ENCODE measurements around the gene HSD17B14. TPM values are rescaled to one million over a fixed set of nuclear protein-coding genes. Genes with fewer than 3 reads are reported as not detected.
"Not testable (repeated sequence)": the region's sequence is repeated elsewhere in the genome, so short reads cannot be mapped to it uniquely, and the experiment has no call there.

Gene HSD17B14
- total RNA-seq, 2 experiments from 2014 or later: 0.27 to 0.77 TPM

- CTCF ChIA-PET: interaction anchor here (0.8 to 4.0 kb wide), 5 partner anchors 13 to 120 kb away, joined by 3 to 16 read pairs (median 4); partner anchors contain the start of genes GYS1, RUVBL2 and TULP2
- peak; percentile 90 for DNase-seq
- Mint-ChIP-seq H3K27me3 (peaks cover 4% of the 10 kb centered on the region), H3K36me3 (ENCODE audit: low read depth) (peaks cover 41% of the 10 kb centered on the region), H3K9me3 (no peaks in the 10 kb centered on the region), H3K4me1 (peaks cover 50% of the 10 kb centered on the region), H3K27ac (peak overlapping the region; percentile 98), H3K4me3 (peak overlapping the region; percentile 98)
- POLR2A ChIA-PET: no interaction called here
Measured at GRCh38 chr19:48872884-48873475, 36.7 kb upstream of the HSD17B14 start.

DNA sequence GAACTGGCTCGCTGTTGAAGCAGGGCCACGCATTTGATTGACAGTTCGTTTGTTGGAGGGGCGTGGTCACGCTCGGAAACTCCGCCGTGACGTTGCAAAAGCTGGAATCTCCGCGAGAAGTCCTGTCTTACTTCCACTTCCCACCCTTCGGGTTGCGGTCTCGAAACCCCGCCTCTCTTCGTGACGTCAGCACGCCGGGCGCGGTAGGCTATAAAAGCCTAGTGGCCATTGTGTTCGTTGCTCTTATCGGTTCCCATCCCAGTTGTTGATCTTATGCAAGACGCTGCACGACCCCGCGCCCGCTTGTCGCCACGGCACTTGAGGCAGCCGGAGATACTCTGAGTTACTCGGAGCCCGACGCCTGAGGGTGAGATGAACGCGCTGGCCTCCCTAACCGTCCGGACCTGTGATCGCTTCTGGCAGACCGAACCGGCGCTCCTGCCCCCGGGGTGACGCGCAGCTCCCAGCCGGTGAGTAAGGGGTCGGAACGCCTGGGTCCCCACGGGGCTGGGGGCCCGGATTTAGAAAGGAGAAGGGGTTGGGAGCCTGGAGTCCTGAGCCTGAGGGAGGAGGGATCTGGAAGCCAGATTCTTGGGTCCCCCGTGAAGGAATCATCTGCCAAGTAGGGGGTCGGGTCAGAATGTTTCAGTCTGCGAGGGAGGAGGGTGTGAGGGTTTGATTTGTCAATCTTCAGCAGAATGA is 36.0 kb upstream of the HSD17B14 start, which contains the start of gene PPP1R15A:
PPP1R15A (plus strand) TSS at position 240 of the 702 bp plus-strand sequence. CDS start 813 bp downstream, outside the sequence.
- ChIA-PET POLR2A (interaction anchor here (0.7 to 1.0 kb wide), 3 partner anchors 12 to 121 kb away, joined by 3 to 4 read pairs (median 3); partner anchors contain the start of gene RUVBL2), CTCF (interaction anchor here (0.7 to 4.0 kb wide), 5 partner anchors 14 to 481 kb away, joined by 3 to 16 read pairs (median 4); partner anchors contain the start of genes GYS1, KDELR1, NUCB1 and RUVBL2)
- H3K9me3 Mint-ChIP-seq: no peaks in the 10 kb centered on the region
- peaks cover 5% of the 10 kb centered on the region for H3K27me3 Mint-ChIP-seq
- peaks cover 47% of the 10 kb centered on the region for H3K4me1 Mint-ChIP-seq
- peak; percentile 97 for DNase-seq
- peak within 1 kb of the TSS; percentile 98 for H3K4me3 Mint-ChIP-seq
- H3K27ac Mint-ChIP-seq: peak within 1 kb of the TSS; percentile 98
- H3K36me3 Mint-ChIP-seq (ENCODE audit: low read depth): peaks cover 34% of the 10 kb centered on the region

DNA sequence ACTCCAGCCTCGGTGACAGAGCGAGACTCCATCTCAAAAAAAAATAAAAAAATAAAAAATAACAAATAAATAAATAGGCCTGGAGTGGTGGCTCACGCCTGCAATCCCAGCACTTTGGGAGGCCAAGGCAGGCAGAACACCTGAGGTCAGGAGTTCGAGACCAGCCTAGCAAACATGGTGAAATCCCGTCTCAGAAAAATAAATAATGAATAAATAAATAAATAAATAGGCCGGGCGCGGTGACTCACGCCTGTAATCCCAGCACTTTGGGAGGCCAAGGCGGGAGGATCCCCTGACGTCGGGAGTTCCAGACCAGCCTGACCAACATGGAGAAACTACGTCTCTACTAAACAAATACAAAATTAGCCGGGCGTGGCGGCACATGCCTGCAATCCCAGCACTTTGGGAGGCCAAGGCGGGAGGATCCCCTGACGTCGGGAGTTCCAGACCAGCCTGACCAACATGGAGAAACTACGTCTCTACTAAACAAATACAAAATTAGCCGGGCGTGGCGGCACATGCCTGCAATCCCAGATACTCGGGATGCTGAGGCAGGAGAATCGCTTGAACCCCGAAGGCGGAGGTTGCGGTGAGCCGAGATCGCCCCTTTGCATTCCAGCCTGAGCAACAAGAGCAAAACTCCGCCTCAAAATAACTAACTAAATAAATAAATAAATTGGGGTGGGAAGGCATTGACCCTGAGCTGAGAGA is 35.3 kb upstream of the HSD17B14 start:
- Mint-ChIP-seq H3K4me3 (peak overlapping the region; percentile 98), H3K27ac (peak overlapping the region; percentile 98), H3K4me1 (peaks cover 43% of the 10 kb centered on the region), H3K36me3 (ENCODE audit: low read depth) (peaks cover 33% of the 10 kb centered on the region)
- POLR2A ChIA-PET: interaction anchor here (0.7 to 1.0 kb wide), 3 partner anchors 12 to 122 kb away, joined by 3 to 4 read pairs (median 3); partner anchors contain the start of gene RUVBL2
- H3K9me3 Mint-ChIP-seq, DNase-seq, H3K27me3 Mint-ChIP-seq: not testable (repeated sequence)
- CTCF ChIA-PET: interaction anchor here (0.5 to 1.6 kb wide), 7 partner anchors 28 to 786 kb away, joined by 3 to 5 read pairs (median 3); partner anchors contain the start of genes GYS1, KDELR1, NUCB1 and RUVBL2

- POLR2A ChIA-PET: no interaction called here
Measured at GRCh38 chr19:48870048-48870447, 33.8 kb upstream of the HSD17B14 start.

DNA sequence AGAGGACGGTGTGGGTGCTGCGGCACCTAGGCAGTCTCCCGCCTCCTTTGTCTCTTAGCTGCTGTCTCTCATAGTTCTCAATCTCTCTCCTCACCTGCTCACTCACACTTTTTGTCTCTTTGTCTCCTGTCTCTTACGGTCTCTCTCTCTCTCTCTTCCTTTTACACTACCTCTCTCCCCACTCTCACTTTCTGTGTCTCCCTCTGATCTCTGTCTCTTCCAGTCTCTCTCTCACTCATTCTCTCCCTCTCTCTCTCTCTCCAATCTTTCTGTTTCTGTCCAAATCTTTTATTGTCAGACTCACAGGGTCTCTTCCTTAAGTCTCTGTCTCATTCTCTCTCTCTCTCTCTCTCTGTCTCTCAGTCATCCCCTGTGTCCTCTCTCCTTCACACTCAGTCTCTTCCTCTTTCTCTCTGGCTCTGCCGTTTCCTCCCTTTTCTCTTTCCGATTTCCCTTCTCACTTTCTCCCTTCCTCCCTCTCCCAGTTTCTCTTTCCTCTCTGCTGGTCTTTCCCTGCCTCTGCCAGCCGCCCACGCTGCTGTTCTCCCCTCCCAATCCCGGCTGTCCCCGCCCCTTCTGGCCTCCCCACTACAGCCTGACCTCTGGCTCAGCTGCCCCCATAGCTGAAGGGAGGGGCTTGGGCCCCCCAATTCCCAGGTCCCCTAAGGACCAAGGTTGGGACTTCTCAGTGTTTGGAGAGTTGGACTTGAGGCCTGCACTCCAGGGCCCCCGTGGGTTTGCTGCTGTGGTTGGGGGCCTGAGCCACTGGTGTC is 32.0 kb upstream of the HSD17B14 start, which contains the start of gene PLEKHA4:
PLEKHA4 (minus strand) TSS at position 504 of the 773 bp plus-strand sequence. CDS start 997 bp downstream, outside the sequence.
- H3K27me3 Mint-ChIP-seq: peaks cover 10% of the 10 kb centered on the region
- ChIA-PET POLR2A (no interaction called here), CTCF (interaction anchor here (1.0 to 1.2 kb wide), 2 partner anchors 26 to 125 kb away, joined by 3 read pairs; partner anchors contain the start of gene RUVBL2)
- DNase-seq: no peak
- no peaks in the 10 kb centered on the region for H3K9me3 Mint-ChIP-seq
- H3K27ac Mint-ChIP-seq: no peak within 1 kb of the TSS
- H3K4me1 Mint-ChIP-seq: peaks cover 12% of the 10 kb centered on the region
- peaks cover 4% of the 10 kb centered on the region for H3K36me3 Mint-ChIP-seq (ENCODE audit: low read depth)
- H3K4me3 Mint-ChIP-seq: no peak within 1 kb of the TSS

More at GRCh38 chr19:48870048-48870447, 33.8 kb upstream of the HSD17B14 start:
- Mint-ChIP-seq H3K4me3 (no peak overlapping the region), H3K27me3 (peaks cover 10% of the 10 kb centered on the region), H3K27ac (peak overlapping the region; percentile 31), H3K9me3 (no peaks in the 10 kb centered on the region), H3K4me1 (peaks cover 27% of the 10 kb centered on the region), H3K36me3 (ENCODE audit: low read depth) (peaks cover 19% of the 10 kb centered on the region)
- no peak for DNase-seq
- CTCF ChIA-PET: no interaction called here

GRCh38 chr19:48867746-48868113 is 31.4 kb upstream of the HSD17B14 start:
- no peak overlapping the region for H3K4me3 Mint-ChIP-seq
- CTCF ChIA-PET: interaction anchor here (1.6 kb wide), 1 partner anchor 25 kb away, joined by 3 read pairs; no protein-coding TSS in a partner anchor
- peaks cover 8% of the 10 kb centered on the region for H3K4me1 Mint-ChIP-seq
- no peak for DNase-seq
- peaks cover 10% of the 10 kb centered on the region for H3K27me3 Mint-ChIP-seq
- H3K9me3 Mint-ChIP-seq: no peaks in the 10 kb centered on the region
- no peak overlapping the region for H3K27ac Mint-ChIP-seq
- no peaks in the 10 kb centered on the region for H3K36me3 Mint-ChIP-seq (ENCODE audit: low read depth)
- POLR2A ChIA-PET: no interaction called here

DNA sequence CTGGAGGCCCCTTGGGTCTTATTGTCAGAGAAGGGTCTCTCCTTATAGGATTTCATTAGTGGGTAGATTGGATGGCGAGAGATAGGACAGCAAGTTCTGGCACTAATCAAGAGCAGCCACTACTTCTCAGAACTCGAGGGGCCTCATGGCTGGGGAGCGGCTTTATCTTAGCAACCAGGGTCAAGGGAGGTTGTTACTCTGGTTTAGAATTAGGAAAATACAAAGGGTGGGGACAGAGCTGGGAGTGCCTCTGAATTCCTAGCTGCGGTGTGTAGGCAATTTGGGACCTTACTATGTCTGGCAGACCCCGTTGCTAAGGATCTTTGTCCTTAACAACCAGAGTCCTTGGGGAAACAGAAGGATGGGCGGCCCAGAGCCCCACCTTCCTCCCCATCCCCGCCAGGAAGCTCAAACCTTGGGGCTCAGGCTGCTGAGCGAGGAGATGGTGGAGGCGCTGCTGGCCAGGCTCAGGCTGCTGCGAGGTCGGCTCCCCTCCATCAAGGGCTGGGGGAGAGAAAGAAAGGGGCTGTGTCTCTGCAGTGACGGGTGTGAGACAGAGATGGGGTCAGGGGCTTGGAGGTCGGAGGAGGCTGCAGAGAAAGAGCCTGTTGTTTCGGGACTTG is 30.9 kb upstream of the HSD17B14 start:
- Mint-ChIP-seq H3K9me3 (no peaks in the 10 kb centered on the region), H3K27me3 (peaks cover 10% of the 10 kb centered on the region), H3K36me3 (ENCODE audit: low read depth) (no peaks in the 10 kb centered on the region), H3K4me3 (no peak overlapping the region), H3K27ac (no peak overlapping the region), H3K4me1 (peaks cover 7% of the 10 kb centered on the region)
- CTCF ChIA-PET: interaction anchor here (0.7 to 1.6 kb wide), 3 partner anchors 25 to 132 kb away, joined by 3 to 4 read pairs (median 3); partner anchors contain the start of genes GYS1 and RUVBL2
- no peak for DNase-seq
- POLR2A ChIA-PET: no interaction called here

- CTCF ChIA-PET: interaction anchor here (0.7 to 1.6 kb wide), 3 partner anchors 24 to 133 kb away, joined by 3 to 4 read pairs (median 3); partner anchors contain the start of genes GYS1 and RUVBL2
- POLR2A ChIA-PET: no interaction called here
- Mint-ChIP-seq H3K4me3 (no peak overlapping the region), H3K27me3 (peaks cover 10% of the 10 kb centered on the region), H3K9me3 (no peaks in the 10 kb centered on the region), H3K36me3 (ENCODE audit: low read depth) (no peaks in the 10 kb centered on the region), H3K27ac (no peak overlapping the region), H3K4me1 (peaks cover 4% of the 10 kb centered on the region)
- DNase-seq: no peak
Measured at GRCh38 chr19:48866692-48867091, 30.4 kb upstream of the HSD17B14 start.

DNA sequence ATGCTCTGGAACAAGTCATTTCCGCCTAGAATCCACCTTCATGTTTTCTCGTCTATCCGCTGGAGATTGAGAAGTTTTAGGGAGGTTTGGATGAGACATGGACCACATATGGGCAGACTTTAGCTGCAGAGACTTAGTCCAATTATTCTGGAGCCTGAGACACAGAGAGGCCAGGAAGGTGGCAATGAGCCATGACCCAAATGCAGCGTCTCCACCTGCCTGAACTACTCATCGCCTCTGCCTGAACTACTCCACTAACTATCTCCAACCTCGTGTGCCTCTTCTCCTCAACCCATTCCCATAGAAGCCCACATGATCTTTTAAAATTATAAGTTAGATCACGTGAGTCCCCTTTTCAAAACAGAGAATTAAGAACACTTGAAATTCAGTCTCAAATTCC is 26.5 kb upstream of the HSD17B14 start:
- Mint-ChIP-seq H3K36me3 (ENCODE audit: low read depth) (no peaks in the 10 kb centered on the region), H3K27me3 (peaks cover 5% of the 10 kb centered on the region), H3K9me3 (no peaks in the 10 kb centered on the region), H3K4me1 (peaks cover 13% of the 10 kb centered on the region), H3K27ac (no peak overlapping the region), H3K4me3 (no peak overlapping the region)
- CTCF ChIA-PET: interaction anchor here (0.6 kb wide), 1 partner anchor 30 kb away, joined by 3 read pairs; no protein-coding TSS in a partner anchor
- DNase-seq: no peak
- POLR2A ChIA-PET: no interaction called here

- Mint-ChIP-seq H3K36me3 (ENCODE audit: low read depth) (no peaks in the 10 kb centered on the region), H3K27me3 (no peaks in the 10 kb centered on the region), H3K9me3 (no peaks in the 10 kb centered on the region), H3K4me3 (no peak overlapping the region), H3K27ac (no peak overlapping the region), H3K4me1 (peaks cover 13% of the 10 kb centered on the region)
- DNase-seq: no peak
- POLR2A ChIA-PET: no interaction called here
- CTCF ChIA-PET: interaction anchor here (0.6 to 1.3 kb wide), 2 partner anchors 7 to 19 kb away, joined by 3 to 5 read pairs; no protein-coding TSS in a partner anchor
Measured at GRCh38 chr19:48861313-48861712, 25.0 kb upstream of the HSD17B14 start.
